GM19397 (cell line): Measurements from ENCODE around the gene CREB3L1.
"Not testable (repeated sequence)": the region's sequence is repeated elsewhere in the genome, so short reads cannot be mapped to it uniquely, and the experiment has no call there.

Experiments used
- ATAC-seq: cut with Tn5 transposase; IDR thresholded peaks from one replicate; pipeline ENCODE4 v1.9.1; 2021; ENCODE audit warnings: mild to moderate bottlenecking, moderate library complexity; ENCODE audit not compliant: unreplicated experiment

CREB3L1 gene

GRCh38 chr11:46248289-46249102 is 29.0 kb upstream of the CREB3L1 start:
- ATAC-seq = no peak

DNA sequence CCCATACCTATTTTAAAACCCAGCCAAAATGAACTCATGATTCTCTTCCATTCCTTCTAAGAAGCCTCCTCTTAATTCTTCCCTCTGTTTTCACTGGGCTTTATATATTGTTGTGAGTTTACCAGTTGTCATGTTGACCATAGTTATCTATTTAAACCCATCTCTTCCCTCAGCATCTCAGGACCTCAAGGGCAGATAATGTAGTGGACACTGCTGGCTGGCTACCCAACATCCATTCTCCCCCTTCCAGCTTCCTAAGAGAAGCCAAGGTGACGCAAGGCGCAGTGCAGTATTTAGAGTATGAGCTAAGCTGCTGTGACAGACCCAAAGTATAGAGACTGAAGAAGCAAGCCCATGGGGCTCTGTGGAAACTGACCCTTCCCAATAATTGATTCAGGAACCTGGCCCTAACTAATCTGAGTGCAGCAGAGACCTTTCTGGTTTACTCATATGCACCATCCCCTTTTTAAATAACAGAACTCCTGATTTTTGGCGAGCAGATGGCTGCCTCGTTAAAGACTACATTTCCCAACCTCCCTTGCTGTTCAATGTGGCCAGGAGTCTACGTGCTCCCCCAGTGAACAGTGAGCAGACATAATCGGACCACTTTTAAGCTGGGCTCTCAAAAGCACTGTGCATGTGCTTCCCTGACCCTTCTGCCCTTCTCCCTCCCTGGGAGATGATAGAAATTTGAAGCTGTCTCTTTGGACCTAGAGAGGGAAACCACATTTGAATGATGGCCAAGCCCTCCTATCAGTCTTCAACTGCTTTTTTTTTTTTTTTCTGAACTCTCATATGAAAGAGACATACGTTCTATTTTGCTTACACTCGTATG is 28.1 kb upstream of the CREB3L1 start:
- ATAC-seq = no peak

GRCh38 chr11:46249938-46250744 is 27.3 kb upstream of the CREB3L1 start:
- no peak for ATAC-seq

GRCh38 chr11:46250745-46251052 is 26.8 kb upstream of the CREB3L1 start:
- ATAC-seq = no peak

DNA sequence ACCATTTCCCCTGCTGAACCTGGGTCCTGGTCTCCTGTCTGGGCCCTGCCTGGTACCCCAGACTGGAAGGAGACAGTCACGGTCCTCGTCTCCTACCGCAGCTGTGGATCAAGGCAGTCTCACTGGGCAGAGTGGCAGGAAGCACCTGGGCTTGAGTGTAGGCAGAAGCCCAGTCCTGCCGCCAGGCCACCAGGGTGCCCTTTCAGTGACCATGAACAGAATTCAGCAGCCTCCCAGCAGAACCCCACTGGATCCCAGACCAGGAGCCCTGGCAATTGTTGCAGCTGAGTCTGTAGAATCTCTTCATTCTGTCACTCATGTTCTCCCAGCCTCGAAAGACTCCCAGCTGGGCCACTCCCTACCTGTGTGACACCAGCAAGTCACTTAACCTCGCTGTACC is 25.5 kb upstream of the CREB3L1 start:
- ATAC-seq = no peak

GRCh38 chr11:46252373-46252914 is 25.0 kb upstream of the CREB3L1 start:
- no peak for ATAC-seq

- no peak for ATAC-seq
Observed at GRCh38 chr11:46253258-46254132, 24.0 kb upstream of the CREB3L1 start.

DNA sequence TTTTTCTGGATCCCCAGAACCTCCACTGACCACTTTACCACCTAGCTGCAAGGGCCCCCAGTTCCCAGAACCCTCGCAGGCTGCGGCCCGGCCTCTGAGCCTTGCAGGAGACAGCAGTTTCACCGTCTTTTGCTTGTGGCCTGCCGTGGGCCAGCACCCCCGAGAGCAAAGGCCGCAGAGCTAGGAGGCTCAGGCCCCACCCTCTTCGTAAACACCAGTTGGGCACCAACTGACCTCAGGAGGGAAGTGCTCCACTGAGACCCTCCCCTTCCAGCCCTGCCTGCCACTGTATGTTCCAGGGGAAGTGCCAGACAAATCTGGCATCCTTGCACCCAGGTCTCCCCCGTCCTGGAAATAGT is 23.4 kb upstream of the CREB3L1 start:
- no peak for ATAC-seq

DNA sequence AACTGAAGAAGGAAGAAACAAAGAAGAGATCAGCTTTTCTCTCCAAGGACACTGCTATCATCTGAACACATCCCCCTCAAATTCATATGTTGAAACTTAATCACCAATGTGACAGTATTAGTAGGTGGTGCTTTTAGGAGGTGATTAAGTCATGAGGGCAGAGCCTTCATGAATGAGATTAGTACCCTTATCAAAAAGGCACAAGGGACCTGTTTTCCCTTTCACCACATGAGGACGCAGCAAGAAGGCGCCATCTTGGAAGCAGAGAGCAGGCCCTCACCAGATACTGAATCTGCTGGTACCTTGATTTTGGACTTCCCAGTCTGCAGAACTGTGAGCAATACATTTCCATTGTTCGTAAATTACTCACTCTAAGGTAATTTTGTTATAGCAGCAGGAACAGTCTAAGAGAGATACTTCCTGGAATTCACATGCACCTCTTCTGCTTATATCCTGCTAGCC is 20.9 kb upstream of the CREB3L1 start:
- no peak for ATAC-seq

GRCh38 chr11:46259347-46259746 is 18.1 kb upstream of the CREB3L1 start:
- ATAC-seq = not testable (repeated sequence)

DNA sequence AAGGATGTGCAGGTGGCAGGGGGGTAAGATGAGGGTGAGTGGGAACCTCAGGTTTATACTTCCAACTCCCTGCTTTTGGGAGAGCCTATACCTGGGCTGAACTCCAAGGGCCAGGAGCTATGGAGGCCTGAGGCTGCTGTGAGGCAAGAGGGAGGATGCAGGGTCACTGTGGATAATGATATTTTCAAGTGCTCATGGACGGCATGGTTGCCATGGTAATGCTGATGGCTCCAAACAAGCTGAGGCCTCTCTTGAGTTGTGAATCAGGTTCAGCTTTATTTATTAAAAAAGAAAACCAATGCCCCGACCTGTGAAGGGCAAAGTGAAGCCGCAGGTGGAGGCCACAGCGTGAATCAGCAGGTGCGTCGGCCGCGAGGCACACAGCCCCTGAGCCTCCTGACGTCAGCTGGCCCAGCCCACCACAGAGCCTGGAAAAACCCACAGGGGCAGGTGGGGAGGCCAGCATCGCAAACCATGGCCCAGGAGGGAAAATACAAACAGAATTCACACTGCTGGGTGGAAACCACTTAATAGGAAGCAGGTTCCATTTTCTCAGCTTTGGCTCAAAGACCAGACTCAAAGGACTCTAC is 17.4 kb upstream of the CREB3L1 start:
- no peak for ATAC-seq

DNA sequence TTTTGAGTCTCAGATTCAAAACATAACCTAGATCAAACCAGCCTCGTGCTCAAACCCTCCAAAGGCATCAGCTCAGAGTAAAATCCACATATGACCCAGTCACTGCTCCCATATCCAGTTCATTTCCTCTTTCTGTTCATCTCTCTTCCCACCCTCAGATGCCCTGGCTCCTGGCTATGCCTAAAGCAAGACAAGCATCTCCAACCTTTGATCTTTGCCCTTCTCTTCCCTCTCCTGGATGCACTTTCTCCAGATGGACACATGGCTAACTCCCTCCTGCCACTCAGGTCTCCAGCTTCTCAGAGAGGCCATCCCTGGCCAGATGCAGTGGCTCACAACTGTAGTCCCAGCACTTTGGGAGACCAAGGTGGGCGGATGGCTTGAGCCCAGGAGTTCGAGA is 14.3 kb upstream of the CREB3L1 start:
- ATAC-seq = no peak

GRCh38 chr11:46264030-46264429 is 13.4 kb upstream of the CREB3L1 start:
- ATAC-seq = no peak

- no peak for ATAC-seq
Observed at GRCh38 chr11:46264976-46265375, 12.5 kb upstream of the CREB3L1 start.

GRCh38 chr11:46265764-46266163 is 11.7 kb upstream of the CREB3L1 start:
- ATAC-seq = no peak

- no peak for ATAC-seq
Observed at GRCh38 chr11:46267930-46268329, 9.5 kb upstream of the CREB3L1 start.

DNA sequence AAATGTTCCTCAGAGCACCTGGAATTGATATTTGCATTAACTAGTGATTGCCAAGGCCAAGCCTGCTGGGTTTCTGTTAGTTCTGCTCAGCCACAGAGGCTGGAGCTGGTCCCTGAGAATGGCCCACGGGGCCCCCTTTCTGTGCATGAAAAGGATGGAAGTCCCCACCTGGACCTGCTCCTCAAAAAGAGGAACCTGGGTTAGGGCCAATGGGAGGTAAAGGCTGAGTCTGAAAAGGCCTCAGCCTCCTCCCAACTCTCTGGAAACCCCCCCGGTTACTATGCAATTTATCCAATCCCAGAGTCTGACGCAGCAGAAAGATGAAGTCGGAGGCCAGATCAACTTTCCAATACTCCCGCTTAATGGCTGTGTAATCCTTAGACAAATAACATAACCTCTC is 6.8 kb upstream of the CREB3L1 start:
- no peak for ATAC-seq

DNA sequence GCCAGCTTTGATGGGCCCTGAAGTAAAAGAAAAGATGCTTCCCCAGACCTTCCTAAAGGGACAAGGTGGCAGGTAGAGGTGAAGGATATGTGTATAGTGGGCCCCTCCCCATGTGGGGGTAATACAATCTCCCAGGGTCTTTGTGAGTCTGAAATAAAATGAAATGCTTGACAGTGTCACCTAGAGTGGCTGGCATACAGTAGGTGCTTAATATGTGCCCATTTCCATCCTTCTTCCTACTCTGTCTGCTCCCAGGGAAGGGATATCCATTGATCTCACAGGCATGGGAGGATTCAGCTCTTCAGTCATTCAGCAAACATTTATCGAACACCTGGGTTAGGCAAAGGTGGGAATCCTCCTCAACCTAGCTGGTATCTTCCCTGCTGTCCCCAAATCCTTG is 6.1 kb upstream of the CREB3L1 start:
- no peak for ATAC-seq

GRCh38 chr11:46271875-46272815 is 5.3 kb upstream of the CREB3L1 start:
- ATAC-seq = no peak
